ENCODE measurements around the gene NEDD1. TPM values are rescaled to one million over a fixed set of nuclear protein-coding genes. Genes with fewer than 3 reads are reported as not detected.
A peak's percentile ranks its signal among the peaks of the same experiment; 100 is the strongest.

The NEDD1 gene, protein sequence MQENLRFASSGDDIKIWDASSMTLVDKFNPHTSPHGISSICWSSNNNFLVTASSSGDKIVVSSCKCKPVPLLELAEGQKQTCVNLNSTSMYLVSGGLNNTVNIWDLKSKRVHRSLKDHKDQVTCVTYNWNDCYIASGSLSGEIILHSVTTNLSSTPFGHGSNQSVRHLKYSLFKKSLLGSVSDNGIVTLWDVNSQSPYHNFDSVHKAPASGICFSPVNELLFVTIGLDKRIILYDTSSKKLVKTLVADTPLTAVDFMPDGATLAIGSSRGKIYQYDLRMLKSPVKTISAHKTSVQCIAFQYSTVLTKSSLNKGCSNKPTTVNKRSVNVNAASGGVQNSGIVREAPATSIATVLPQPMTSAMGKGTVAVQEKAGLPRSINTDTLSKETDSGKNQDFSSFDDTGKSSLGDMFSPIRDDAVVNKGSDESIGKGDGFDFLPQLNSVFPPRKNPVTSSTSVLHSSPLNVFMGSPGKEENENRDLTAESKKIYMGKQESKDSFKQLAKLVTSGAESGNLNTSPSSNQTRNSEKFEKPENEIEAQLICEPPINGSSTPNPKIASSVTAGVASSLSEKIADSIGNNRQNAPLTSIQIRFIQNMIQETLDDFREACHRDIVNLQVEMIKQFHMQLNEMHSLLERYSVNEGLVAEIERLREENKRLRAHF
- 42.4 TPM for total RNA-seq

DNA sequence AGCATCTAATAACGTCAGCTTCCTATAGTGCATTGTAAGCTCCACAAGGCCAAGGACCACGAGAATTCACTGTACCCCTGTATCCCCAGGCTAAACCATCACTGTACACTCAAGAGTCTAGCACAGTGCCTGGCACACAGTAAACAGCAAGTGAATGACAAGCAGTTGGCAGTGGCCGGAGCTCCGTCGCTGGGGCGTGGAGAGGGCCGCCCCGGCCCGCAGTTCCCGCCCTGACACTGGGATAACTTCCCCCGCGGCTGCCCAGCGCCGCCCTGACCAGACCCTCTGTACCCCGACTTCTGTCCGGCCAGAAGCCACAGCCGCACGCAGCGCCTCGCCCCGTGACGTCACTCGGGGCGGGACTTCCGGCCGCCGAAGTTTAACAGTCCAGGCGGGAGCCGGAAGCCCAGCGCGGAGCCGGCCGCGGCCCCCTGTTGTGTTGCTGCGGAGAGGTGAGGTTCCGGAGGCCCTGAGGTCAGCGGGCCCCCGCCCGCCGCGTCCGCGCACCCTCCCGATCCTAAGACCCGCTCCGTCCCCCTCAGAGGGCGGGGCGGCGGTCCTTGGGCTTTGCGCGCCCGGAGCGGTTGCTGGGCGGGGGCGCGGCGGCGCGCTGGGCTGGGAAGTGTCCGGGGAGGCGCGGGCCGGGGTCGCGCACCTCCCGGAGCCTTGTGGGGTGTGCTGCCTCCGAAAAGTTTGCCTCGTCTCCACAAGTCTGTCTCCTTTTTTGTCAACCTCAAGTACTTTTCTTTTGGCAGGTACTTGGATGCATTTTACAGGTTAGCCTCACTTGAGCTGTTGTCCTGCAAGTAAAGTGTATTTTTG, at the start of gene NEDD1:
TSS of gene NEDD1 (plus strand) at position 409 of the 822 bp plus-strand sequence. CDS start 2,503 bp downstream, outside the sequence.
- peak; percentile 92 for DNase-seq

DNA sequence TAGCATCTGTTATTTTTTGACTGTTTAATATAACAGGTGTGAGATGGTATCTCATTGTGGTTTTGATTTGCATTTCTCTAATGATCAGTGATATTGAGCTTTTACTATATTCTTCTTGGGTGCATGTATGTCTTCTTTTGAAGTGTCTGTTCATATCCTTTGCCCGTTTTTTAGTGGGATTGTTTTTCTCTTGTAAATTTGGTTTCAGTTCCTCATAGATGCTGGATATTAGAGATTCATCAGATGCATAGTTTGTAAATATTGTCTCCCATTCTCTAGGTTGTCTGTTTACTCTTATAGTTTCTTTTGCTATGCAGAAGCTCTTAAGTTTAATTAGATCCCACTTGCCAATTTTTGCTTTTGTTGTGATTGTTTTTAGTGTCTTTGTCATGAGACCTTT, 48.9 kb upstream of the NEDD1 start:
- DNase-seq, result no peak

DNA sequence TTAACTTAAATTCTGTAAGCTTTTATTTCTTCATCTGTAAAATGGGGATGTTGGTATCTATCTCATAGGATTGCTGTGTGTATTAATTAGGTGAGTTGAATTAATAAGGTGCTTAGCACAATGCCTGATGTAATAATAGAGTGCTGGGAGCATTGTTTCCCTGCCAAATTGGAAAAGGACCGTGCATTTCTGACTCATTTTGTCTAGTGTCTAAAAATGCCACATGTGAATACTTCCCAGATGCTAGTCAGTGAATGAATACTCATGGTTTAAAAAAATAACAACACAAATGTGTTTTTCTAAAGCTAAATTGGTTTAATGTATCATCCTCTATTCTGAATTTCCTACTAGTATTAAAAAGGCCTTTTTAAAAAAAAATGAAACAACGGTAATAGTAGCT, 45.4 kb upstream of the NEDD1 start:
- DNase-seq, result no peak

DNA sequence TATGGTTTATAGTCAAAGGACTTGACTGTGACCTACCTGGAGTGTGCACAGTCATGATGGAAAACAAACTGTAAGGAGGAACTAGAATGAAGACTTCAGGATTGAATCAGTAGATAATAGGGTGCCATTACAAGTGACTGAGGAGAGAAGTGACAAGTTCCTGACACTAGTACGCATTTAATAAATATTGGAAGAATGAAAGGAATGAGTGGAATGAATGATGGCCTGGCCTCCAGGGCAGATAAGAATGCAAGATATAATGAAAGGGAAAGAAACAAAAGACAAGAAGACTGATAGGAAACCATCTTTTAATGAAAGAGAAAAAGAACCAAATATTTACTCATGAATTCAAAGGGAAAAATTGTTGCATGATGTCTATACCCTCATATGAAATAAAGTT, 44.7 kb upstream of the NEDD1 start:
- no peak for DNase-seq

DNA sequence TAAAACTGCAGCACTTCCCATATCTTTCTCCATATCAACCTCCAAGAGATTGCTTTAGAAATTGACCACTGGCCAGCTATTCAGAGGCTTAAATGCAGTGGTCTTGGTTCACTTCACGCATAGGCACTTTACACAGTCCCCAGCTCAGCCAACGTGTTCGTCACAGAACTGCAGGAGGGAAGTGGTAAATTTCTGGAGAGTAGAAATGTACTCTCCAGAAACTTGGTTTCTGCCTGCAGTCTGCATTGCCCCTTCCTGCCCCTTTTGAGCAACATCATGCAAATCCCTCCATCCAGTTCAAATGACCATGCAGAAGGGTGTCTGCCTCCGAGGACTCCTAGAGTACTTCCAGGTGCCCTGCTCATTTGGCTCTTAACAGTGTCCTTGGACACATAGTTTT, 42.7 kb upstream of the NEDD1 start:
- peak; percentile 18 for DNase-seq

DNA sequence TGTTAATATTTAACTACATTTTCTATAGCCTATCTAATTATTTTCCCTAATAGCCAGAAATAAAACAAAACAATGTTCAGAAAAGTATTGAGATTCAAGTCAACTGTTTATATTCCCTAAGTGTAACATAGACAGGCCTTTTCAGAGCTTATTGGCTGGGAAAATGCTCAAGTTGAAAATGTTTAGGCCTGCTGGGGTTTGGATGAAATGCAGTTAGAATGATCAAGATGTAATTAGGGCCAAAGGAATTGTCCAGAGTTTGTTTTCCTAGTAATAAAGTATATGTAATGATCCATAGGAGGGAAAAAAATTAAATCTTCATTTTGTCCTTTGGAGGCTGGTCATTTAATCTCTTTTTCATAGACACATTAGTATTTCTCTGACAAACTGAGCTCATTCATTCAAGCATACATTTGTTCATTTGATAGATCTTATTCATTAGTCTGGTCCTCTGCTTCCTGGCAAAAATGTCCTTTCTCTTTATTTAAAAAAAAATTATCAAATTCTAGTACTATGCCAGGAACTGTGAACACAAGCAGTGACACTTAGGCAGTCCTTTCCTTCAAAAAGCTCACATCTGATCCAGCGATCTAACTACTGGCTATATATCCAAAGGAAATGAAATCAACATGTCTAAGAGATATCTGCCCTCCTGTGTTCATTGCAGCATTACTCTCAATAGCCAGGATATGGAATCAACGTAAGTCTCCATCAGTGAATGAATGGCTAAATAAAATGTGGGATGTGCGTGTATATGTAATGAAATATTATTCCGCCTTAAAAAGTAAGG, 40.1 kb upstream of the NEDD1 start:
- no peak for DNase-seq

DNA sequence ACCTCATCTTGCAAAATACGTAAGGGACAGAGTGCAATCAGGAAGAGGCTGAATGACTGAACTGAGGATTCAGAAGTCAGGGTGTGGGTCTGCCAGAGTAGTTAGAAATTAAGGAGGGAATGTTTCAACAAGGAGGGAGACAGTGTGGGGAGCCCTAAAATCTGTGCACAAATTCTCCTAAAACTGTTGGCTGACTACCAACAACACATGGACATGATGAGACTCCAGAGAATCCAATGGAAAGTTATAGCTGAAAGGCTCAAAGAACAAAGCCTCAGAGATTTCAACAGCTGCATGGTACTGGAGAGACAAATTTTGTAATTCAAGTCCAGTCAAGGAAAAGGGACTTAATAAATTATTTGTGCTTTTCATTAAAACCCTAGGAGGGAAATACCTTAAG, 36.1 kb upstream of the NEDD1 start:
- peak; percentile 31 for DNase-seq

DNA sequence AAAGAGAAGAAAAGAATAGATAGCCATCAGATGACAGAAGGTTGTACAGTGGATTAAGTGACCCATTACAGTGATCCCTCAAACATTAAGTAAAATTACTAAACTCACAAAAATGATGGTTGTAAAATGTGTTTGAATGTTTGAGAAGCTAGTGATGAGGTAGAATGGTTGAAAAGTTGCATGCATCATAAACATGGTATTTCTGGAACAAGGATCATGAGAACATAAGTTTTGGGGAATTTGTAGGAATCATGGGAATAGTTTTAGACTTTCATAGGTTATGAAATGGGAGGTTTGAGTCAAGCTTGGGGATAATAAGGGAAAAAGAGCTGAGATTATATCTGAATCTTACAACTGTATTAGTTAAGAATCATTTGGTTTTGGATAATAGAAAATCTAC, 34.1 kb upstream of the NEDD1 start:
- DNase-seq, result no peak

DNA sequence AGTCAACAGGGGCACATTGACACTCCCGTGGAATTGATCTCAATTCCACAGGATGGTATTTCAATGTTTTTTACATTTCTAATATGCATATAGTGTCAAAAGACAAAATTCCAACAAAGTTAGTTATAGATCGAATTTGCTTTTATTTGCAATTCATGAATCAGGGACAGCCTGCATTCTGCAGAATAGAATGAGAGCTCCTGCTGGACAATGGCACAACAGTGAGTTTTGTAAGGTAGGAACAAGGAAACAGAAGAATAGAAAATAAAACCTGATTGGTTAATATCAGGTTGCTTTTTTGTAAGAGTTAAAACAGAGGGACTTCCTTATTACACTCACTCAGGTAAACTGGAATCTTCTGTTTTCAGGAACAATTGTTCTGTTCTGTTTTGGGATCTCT, 32.8 kb upstream of the NEDD1 start:
- no peak for DNase-seq

DNA sequence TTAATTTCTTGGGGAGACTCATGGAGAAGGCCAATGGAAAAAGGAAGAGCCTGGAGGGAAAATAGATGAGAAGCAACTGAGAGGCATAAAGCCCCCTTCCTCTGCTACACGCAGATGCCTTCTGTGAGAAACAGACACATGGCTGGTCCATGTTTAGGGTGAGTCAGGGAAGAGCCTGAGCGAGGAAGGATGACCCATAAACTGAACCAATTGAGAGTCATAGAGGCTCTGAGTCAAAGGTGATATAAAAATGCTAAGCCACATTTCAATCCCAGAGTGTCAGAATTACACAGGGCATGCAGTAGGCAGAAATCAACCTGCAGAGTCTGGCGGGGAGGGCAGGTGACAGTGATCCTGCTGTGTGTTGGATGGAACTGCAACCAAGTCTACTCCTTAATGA, 30.1 kb upstream of the NEDD1 start:
- DNase-seq, result no peak

DNA sequence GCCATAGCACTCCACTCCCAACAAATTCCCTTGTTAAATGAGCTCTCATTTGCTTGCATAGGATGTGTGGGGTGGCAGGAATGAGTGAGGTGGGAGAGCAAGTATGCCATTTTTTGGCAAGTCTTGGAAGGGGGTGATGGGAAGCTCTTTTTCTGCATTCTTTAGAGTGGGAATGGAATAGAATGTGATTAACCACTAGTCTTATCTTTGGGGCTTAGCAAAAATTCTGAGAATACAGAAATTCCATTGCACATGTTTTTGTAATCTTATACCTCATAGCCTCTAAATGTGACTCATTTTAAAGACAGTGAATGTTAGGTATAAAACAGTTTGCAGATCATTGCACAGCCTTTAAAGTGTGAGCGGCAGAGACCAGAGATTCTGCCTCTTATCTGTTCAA, 28.4 kb upstream of the NEDD1 start:
- no peak for DNase-seq

DNA sequence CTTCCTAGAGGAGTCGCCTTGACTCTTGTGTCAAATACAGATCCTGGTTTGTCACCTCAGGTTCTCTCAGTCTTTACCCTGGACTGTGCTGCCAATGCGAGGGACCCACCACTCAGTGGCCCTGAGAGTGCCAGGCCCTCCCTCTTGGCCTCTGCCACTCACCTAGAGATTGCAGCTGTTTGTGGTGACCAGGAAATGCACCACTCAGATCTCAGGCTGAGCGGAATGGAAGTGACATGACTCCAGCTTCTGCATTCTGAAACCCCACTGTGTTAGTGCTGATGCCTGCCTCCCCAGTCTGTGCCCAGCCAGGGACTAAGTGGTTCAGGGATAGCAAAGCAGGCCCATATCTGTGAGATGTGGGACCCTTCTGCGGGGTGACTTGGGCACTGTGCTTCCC, 27.8 kb upstream of the NEDD1 start:
- DNase-seq, result no peak

DNA sequence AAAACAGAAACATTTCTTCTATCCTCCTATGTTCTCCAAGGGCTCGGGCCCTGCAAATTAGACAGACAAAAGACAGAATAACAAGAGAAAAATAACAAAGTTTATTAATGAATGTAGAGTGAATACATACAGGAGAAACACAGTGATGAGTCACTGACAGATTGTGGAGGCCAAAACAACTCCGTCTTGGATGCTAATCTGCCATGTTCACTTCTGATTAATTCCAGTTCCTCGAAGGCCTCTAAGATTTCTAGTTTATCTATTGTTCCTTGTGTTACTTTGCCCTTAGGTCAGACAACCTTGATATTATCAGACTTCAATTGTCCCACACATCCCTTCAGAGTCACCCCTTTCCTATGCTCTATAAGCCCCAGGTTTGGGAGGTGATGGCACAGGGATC, 26.8 kb upstream of the NEDD1 start:
- no peak for DNase-seq

DNA sequence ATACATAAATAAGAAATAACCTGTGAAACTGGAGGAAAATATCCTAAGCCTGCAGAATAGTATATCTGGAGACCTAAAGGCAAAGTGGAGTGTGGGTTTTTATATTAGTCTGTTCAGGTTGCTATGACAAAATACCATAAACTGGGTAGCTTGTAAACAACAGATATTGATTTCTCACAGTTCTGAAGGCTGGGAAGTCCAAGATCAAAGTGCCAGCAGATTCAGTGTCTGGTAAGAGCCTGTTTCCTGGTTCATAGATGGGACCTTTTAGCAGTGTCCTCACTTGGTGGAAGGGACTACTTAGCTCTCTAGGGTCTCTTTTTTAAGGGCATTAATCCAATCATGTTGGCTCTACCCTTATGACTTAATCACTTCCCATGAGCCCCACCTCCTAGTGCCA, 25.4 kb upstream of the NEDD1 start:
- DNase-seq, result no peak

DNA sequence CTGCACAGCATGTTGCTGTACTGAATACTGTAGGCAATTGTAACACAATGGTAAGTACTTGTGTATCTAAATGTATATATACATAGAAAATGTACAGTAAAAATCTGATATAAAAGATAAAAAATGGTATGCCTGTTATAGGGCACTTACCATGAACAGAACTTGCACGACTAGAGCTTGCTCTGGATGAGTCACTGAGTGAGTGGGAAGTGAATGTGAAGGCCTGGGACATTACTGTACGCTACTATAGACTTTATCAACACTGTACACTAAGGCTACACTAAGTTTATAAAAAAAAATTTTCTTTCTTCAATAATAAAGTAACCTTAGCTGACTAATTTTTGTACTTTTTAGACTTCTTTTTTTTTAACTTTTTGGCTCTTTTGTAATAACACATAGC, 24.2 kb upstream of the NEDD1 start:
- no peak for DNase-seq

DNA sequence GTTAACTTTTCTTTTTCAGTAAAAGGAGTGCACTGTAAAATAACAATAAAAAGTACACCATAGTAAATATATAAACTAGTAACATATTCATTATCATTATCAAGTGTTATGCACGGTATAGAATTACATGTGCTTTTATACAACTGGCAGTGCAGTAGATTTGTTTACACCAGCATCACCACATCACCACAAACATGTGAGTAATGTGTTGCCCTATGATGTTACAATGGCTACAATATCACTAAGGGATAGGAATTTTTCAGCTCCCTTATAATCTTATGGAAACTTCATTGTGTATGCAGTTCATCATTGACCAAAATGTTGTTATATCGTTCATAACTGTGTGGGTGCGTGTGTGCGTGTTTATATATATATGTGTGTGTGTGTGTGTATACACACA, 23.5 kb upstream of the NEDD1 start:
- DNase-seq, result no peak

DNA sequence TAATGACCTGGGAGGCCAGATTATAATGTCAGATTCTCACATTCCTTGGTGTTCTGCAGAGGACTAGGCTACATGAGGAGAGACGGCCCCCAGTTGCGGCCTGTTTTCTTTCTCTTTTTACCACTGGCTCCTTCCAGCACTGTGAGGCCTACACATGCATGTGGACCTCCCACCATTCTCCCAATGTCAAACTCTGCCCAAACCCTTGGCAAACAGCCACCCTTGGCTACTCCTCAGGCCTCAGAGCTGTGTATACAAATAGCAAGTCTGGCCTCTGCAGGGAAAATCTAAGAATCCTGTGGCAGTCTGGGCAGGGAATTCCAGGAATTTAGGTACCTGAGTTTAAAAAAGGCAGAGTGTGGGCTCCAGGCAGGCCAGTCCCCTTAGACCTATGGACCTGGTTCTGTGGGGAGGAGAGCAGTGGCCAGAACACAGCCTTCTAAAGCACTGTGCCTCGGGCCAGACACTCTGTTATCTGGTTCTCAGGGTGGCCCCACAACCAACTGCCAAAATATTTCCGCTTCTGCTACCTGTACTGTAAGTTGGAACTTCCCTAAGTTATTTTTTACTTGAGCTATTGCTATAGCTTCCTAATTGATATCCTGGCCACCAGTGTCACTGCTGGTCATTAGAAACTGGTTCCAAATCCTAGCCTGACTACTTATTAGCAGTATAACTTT, 19.9 kb upstream of the NEDD1 start:
- peak; percentile 54 for DNase-seq

DNA sequence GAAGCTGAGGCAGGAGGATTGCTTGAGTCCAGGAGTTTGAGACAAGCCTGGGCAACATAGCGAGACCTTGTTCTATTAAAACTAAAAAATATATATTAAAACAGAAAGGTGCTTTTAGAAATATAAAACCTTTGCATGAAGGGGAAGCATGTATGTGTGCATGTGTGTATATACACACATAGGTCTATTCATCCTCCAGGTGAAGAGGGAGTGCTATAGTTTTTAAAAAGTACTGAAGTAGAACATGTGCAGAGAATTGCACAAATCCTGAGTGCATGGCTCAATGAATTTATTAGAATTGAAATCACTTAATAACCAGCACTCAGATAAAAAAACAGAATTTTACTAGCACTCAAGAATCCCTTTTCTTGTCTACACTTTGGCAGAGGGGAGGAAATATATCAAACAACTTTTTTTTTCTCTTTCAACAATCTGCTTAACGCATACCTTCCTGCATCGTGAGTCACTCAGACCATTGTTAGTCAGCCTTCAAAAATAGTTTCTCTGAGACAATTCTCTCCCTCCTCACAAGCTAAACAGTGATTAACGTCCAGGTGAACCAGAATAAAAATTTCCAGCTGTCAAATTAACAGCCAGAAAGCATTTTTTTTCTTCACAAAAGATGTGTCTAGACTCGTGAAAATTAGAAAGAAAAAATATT, 17.7 kb upstream of the NEDD1 start:
- DNase-seq, result no peak

DNA sequence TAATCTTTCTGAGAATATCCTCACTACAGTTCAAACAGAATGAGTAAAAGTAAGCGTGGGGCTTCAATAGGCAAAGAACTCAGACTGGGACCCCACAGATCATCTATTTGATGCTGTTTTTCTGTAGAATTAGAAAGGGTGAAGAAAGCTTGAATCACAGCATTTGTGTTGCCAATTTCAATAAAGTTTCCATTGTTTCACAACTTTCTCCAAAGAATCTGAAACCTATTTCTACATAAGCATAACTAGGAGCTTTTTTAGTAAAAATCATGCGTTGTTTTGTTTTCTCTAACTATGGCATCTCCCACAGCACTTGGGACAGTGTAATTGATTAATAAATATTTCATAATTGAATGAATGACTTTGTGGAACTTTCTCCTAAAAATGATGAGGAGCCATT, 16.7 kb upstream of the NEDD1 start:
- no peak for DNase-seq

DNA sequence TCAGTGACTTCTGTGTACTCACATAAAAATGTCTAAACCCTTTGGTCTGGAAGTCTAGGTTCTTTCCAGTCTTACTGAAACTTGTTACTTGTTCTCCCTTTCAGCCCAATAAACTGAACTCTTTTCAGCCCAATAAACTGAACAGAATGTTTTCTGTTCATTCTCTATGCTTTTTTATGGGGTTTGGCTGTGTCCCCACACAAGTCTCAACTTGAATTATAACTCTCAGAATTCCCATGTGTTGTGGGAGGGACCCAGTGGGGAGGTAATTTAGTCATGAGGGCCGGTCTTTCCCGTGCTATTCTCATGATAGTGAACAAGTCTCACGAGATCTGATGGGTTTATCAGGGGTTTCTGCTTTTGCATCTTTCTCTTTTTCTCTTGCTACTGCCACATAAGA, 15.0 kb upstream of the NEDD1 start:
- no peak for DNase-seq

DNA sequence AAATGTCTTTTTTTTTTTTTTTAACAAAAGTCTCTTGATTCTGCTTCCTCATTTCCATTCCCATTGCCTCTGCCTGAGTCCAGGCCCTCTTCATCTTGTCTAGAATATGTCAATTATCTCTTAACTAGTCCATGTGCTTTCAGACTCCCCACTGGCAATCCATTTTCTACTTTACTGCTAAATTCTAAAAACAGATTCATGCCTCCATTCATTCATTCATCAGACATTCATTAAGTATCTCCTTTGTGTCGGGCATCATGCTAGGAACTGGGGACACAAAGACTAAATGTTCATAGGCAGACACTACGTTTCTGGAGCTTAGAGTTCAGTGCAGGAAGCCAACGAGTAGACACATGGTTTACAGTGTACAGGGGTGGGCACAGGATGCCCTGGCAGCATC, 9.6 kb upstream of the NEDD1 start:
- DNase-seq, result no peak

Measured in tongue (tissue), 2 donors.